GDM1 (cell line): ENCODE results near the gene PET100.
A peak's percentile ranks its signal among the peaks of the same experiment; 100 is the strongest.

Experiments used
- DNase-seq: peaks from one replicate; lab custom pipeline; 2025; lab: John Stamatoyannopoulos, UW

PET100 gene

DNA sequence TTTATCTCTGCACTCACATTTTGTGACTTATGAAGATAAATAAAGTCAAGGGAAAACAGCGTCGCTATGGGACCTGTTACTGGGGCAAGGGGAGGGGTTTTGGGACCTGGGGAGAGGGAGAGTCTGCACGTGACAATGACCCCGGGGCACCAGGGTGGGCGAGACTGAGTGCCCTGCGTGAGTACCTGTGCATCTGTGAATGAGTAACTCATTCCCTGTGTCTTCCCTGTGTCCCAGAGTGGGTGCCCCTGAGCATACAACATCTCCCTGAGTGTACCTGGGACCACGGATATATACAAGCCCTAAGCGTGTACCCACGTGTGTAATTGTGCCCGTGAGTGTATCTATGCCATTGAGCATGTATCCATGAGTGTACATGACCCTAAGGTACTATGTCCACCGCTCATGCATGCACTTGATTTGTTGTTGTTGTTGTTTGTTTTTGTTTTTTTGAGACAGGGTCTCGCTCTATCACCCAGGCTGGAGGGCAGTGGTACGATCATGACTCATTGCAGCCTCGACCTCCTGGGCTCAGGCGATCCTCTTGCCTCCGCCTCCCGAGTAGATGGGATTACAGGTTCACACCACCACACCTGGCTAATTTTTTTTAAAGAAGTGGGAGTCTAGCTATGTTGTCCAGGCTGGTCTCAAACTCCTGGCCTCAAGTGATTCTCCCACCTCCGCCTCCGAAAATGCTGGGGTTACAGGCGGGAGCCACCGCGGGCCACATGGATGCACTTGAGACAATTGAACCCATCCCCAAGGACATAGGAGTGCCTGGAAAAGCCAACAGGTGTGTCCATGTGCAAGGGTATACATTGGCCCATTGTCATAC is 50.4 kb downstream of the PET100 start:
- DNase-seq: no peak

DNA sequence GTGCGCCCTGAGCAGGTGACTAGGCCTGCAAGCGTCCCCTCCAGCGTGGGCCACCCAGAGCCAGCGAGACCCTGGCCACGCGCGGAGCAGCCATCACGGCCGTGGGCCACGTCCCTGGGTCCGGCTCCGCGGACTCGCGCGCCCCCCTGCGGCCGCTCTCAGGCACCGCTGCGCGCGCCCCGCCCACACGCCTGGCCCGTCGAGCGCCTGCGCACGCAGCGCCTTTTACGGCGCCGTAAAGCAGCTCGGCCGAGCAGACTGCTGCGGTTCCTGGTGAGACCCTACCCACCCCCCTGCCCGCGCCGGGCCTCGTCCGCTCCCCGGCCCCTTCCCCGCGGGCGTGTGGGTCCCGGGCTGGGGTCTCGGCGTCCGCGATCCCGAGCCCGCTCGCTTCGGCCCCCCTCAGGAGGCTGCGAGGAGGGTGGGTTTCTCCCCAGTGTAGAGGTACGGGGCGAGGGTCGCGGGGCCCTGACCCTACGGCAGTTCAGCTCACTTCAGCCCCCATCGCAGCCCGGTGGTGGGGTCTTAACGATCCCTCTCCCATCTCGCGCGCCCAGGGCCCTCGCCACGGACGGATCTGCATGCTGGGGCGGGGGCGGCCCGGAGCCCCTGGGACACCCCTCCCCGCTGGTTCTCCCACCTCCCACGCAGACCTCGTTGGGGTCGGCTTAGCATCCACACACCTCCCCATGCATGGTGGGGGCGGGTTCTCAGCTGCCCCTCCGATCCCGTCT is 51.2 kb downstream of the PET100 start, which contains the start of gene TRAPPC5:
Gene TRAPPC5, plus strand, starts transcription at position 228 of the 734 bp plus-strand sequence. CDS start 1,421 bp downstream, outside the sequence.
- DNase-seq: peak; percentile 88
